ENCODE data around the gene NUMB.

DNA sequence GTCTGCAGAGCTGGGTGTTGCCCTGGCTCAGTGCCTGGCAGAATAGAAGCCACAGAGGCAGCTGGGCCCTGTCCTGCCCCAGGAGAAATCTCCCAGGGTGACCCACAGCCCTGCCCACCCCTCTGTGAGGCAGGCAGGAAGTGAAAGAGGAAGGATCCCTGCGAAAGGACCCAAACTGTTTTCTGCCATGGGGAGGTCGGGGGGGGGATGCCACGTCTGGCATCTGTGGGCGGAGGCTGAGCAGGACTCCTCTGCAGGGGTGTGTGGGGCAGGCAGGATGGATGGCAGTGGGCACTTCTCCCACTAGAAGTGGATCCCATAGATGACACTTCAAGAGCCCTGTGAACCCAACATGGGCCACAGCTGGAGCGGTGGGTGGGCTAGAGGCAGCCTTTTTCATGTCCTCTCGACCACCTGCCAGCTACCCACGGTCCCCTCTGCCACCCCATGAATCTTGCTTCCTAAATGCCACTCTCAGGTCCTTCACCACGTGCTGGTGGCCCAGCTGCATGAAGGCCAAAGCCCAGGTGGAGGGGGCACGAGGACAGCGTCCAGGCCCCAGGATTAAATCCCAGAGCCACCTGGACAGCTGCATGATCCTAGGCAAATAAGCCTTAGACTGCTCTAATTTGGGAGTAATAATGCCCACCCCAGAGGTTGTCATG lies 217.4 kb downstream of the NUMB start:
- TF ChIP-seq, protein P1, sequence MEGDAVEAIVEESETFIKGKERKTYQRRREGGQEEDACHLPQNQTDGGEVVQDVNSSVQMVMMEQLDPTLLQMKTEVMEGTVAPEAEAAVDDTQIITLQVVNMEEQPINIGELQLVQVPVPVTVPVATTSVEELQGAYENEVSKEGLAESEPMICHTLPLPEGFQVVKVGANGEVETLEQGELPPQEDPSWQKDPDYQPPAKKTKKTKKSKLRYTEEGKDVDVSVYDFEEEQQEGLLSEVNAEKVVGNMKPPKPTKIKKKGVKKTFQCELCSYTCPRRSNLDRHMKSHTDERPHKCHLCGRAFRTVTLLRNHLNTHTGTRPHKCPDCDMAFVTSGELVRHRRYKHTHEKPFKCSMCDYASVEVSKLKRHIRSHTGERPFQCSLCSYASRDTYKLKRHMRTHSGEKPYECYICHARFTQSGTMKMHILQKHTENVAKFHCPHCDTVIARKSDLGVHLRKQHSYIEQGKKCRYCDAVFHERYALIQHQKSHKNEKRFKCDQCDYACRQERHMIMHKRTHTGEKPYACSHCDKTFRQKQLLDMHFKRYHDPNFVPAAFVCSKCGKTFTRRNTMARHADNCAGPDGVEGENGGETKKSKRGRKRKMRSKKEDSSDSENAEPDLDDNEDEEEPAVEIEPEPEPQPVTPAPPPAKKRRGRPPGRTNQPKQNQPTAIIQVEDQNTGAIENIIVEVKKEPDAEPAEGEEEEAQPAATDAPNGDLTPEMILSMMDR (conservative IDR thresholded peaks at IDR 0.05; ENCODE audit: low read depth, low read length), result no peak
- TF ChIP-seq POLR2A (IDR thresholded peaks at IDR 0.05; ENCODE audit: low read depth, low read length) (no peak), RAD21 (IDR thresholded peaks at IDR 0.05; ENCODE audit: low read length) (no peak), MXI1 (IDR thresholded peaks at IDR 0.05; ENCODE audit: borderline replicate concordance, low read depth, low read length) (no peak), BHLHE40 (IDR thresholded peaks at IDR 0.05; ENCODE audit: low read depth, low read length) (no peak), MAFK (IDR thresholded peaks at IDR 0.05; ENCODE audit: low read depth, low read length) (no peak), FOS (IDR thresholded peaks at IDR 0.05; ENCODE audit: low read depth, low read length) (no peak), RCOR1 (IDR thresholded peaks at IDR 0.05; ENCODE audit: insufficient replicate concordance, low read length) (no peak), CHD1 (IDR thresholded peaks at IDR 0.05; ENCODE audit: low read depth, low read length) (no peak), RFX5 (IDR thresholded peaks at IDR 0.05; ENCODE audit: low read depth, low read length) (no peak), SMC3 (IDR thresholded peaks at IDR 0.05; ENCODE audit: low read depth, low read length) (no peak)

Data from IMR-90 (cell line).